ENCODE results near the gene ETV3.
A peak's percentile ranks its signal among the peaks of the same experiment; 100 is the strongest.

Gene ETV3

DNA sequence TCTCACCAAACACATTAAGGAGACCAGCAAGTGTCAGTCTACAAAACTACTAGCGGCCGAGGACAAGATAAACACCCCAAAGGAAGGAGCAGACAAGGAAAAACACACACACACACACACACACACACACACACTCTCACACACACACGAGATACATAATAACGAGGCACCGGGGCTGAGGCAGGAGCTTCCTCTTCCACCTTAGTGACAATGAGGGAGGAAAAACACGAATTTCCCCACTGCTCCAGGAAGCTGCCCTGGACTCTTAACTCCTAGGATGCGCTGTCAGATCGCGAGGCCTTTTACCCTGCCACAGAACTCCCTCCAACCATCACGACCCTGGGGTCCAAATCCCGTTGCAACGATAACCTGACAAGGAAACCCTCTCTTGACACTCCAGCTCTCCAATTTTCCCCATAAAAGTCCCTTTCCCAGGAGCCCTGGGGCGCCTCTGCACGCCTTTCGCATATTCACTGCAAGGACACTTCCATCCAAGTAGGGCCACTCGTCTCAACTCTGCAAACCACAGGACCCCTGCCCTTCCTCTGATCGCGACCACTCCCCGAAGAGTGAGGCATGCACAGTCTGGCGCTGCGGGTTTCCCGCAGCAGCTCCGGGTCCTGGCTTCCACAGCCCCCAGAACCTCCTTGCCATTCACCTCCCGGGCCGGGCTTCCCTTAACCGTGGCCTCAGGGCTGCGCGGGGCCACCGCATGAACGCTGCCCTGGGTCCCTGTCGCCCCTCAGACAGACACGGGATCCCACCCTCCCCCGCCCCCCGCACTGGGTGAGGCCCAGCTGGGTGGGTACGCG is 581 bp downstream of the ETV3 start:
- DNase-seq = no peak

DNA sequence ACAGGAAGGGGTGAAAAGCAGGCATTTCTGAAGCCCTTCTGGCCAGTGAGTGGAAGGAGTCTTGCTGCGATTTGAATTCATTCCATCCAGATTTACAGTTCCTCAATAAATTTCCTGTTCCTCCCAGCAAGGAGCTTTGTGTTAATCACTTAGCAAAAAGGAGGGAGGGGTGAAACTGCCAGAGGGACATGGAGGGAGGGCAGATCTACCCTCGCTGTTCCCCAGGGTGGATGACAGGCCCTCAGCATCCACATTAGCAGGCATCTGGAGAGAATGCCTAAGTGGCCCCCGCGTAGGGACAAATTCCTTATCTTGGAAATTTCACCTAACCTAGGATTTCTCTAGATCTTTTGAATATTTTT is 1.2 kb downstream of the ETV3 start:
- DNase-seq = peak; percentile 24

DNA sequence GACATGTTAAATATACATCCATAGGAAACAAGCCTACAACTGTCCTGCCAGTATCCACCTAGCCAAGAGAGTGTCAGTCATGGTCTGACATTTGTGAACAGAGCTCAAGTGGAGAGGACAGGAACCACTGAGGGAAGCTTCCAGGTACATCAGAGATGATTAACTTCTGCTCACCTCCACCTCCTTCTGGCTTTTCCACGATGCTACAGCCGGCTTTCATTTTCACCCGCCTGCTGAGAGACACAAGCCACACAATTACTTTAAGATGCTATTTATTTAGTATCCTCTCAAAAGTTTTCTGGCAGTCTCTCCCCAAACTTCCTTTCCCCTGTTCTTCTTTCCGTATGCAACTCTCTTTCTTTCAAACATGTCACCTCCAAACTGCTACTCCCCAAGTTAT is 2.1 kb downstream of the ETV3 start:
- peak; percentile 29 for DNase-seq

DNA sequence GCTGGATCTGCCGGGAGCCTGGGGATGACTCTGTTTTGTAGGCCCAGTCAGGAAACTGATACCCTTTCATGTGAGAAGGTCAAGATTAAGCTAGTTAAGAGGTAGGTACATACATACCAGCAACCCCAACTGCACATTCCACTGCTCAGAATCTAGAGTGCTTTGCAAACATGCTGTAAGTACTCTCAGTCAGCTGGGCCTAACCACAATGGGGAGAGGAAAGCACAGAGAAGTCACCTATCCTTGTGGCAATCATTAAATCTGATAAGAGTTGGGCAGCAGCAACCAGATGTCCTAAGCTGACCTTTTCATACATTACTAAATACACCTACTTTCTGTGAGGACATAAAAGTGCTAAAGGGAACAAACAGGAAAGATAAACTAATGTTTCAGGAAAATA is 2.5 kb downstream of the ETV3 start:
- peak; percentile 23 for DNase-seq

DNA sequence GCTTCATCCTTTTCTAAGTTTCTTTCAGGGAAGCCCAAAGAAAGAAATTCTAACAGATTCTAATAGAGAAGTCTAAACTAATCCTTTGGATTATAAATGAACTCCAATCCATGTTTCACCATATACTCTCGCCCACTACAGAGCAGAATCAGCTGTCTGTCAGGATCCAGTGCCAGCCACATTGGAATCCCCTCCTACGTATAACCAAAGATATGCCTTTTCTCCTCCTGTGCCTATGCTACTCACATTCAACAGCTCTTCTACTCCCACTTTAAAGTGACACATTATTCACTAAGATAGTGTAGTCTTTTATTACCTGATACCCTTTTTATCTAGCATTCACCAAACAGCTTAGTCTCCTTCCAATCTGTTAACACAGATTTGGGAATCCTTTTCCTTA is 3.1 kb downstream of the ETV3 start:
- DNase-seq = no peak

DNA sequence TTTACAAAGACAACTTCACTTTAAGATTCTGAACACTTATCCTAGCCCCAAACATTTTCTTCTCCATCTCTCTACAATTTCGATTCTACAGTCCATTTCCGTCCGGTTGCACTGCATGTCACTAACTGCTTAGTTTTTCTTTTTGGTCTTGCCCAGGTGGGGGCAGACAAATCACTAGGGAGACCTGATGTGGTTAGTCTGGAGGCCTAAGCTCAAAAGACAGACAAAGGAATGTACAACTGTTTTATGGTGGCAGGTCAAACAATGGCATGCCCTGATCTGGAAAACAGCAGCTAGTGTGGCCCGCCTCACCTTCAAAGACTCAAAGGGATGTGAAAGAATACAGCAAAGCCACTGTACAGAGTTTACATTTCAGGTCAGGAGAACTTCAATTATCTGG is 3.8 kb downstream of the ETV3 start:
- no peak for DNase-seq

DNA sequence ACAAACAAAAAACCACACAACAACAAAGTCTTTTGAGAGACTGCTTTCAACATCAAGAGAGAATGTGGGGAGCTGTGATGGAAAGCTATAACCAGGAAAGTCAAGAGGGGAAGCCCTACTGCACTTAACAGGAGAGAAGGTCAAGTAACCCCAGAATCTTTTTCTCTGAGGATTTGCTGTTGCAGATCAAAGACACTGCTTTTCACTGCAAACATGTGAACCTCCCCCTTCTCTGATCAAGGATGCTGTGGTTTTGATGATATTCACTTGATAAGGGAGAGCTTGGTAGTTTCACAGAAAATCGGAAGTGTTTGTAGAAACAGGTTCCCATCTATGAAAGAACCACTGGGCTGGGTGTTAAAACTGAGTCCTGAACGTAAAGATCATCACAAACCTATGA is 4.8 kb downstream of the ETV3 start:
- peak; percentile 18 for DNase-seq

DNA sequence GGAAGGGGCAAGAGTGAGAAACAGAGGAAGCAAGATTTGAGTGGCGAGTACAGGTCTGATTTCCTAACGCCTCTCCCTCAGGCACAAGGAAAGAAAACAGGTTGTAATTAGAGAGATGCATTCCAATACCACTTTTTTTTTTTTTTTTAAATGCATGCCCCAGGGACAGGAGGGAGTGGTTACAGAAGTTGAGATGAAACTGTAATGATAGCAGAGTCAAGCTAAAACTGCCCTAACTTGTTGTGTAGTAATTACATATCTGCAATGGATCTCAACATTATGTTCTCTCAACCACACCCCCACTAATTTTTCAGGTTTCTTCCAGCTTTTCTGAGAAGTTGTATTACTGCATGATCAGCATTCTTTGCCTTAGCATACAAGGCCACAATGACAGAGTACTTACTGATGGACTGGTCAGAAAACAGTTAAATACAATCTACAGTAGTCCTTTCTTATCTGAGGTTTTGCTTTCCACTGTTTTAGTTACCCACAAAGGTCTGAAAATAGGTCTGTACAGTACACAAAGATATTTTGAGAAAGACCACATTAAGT is 5.5 kb downstream of the ETV3 start:
- DNase-seq = no peak

DNA sequence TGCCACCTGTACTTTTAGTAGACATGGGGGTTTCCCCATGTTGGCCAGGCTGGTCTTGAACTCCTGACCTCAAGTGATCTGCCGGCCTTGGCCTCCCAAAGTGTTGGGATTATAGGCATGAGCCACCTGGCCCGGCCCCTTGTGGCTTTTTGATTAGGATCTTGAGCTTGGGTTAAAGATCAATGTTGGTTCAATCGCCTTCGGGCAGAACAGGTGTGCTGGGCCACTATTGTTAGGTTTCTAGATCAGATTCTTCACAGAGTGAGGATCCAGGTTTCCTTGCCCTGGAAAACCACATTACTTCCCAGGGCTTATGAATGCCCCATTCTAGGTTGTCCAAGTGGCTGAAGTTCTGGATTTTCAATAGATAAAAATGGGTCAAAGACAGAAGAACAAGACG is 6.1 kb downstream of the ETV3 start:
- no peak for DNase-seq

DNA sequence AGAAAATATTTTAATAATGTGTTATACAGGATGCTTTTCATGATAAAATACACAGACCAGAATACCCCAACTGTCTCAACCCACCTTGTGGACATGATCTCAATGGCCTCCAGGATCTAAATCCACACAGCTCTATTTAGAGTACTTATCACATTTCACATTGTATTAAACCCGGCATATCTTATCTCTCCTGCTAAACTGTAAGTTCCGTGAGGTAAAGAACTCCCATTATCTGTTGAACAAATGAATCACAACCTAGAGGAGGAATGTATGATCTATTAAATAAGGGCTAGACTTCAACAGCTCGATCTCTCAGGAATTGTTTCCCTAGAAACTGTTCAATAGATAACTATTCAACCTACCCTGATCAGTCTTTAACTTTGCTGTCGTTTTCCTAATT is 6.9 kb downstream of the ETV3 start:
- DNase-seq = no peak

DNA sequence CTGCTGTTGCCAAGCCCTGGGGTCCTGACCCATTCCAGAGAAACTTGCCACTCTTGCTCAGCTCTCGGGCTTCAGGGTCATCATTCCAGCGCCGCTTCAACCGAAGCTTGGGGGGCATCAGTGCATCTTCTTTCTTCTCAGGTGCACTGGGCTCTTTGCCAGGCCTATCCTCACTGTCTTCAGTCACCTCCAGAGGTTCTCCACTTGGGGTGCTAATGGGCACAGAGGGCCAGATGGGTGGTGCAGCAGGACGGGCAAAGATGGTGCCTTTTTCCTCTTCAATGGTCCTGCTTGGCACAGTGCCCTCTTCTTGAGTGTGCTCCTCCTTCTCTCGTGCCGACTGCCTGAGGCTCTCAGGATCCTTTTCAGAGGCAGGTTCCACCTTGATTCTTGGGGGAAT is 13.3 kb downstream of the ETV3 start:
- DNase-seq = peak; percentile 25

DNA sequence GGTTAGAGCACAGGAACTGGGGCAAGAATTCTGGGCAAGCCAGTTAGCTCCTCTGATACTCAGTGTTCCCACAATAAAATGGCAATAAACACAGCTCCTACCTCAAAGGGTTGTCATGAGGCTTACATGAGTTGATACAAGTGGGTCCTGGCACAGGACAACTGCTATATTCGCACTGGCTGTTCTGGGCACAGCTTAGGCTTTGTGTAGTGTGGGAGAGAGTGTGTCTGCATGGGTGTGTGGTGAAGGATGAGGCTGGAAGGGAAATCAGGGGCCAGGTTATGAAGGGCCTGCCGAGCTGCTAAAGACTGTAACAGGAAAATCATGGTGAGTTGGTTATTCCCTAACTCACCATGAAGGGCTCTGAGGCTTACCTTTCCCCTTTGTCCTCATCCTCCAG is 18.7 kb downstream of the ETV3 start:
- no peak for DNase-seq

DNA sequence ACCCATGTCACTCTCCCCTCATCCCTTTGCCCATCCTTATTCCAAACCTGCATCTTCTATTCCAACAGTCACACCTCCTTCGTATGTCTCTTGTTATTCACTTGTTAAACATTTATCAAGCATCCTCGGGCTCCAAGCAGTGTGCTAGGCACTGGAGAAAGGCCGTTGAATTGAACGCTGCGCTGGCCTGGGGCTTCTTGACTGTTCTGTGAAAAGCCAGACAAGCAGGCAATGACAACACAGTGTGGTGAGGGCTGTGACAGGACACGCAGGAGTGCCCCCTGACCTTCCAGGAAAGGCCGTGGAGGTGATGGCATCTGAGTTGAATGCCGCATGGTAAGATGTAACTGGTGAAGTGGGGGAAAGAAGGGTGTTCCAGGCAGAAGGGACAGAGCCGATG is 19.2 kb downstream of the ETV3 start:
- no peak for DNase-seq

DNA sequence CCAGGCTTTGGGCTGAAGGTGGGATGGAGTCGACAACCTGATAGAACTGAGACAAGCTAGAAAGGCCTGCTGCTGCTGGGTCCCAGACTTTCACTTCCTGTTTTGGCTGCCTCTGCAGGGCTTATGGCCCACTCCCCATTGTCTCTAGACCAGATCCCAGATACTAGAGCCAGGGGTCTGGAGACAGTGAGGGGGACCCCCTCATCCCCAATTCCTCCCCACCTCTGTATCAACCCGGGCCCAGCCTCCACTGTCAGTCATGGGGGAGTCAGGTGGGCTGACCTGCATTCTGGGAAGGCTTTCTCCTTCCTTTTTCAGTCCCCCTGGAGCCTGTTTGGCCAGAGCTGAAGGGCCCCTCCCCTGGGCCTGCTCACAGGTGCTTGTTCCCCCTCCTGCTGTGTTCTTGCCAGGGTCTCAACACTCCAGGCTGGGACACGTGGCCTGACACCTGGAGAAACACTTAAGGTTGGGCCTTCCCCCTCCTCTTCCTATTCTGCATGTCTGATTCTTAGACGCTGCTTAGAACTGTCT is 20.6 kb downstream of the ETV3 start:
- no peak for DNase-seq

DNA sequence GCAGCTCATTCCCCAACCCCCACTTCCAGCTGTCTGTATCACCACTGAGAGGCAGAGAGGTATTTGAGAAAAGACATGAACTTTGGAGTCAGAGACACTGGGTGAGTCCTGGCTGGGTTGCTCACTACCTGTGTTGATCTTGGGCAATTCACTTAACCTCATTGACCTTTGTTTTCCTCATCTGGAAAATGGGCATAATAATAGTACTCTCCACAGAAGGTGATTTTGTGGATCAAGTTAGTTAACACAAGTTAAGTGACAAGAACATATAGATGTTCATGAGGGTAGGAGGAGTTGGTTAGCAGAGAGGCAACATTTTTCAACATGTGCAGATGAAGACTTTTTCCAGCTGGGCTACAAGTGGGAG is 21.5 kb downstream of the ETV3 start:
- no peak for DNase-seq

DNA sequence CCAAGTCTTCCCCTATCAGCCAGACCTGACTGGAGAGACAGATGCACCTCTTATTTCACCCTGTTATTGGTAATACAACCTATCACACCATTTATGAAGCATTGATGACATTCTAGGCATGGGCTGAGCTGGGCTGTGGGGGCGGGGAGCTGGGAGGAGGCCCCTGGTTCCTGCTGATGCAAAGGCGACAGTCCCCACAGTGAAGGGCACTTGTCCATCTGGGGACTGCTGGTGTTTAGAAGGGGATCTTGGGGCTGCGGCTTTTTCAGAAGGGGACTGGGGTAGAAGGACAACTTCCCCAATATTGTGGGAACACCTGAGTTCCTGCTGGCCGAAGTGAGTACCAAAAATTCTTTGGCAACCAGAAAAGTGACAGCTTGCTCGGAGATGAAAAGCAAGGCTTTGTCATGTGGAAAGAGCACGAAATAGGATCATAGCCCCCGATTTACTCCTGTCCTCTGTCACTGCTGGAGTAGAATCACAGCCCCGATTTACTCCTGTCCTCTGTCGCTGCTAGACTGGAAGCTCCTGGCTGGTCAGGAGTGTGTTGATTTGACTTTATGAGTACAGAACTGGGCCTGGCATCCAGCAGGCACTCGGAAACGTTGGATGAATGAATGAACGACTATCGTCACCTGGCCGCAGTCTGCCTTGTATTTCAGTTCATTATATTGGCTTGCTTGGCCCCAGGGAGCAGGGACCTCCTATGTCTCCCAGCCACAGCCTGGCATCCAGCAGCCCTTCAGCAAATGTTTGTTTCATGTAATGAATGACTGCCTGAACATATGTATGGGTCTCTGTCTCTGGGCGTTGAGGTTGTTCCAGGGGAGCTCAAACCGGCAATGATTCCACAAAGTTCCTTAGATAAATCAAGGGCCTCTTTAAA is 22.1 kb downstream of the ETV3 start:
- no peak for DNase-seq

DNA sequence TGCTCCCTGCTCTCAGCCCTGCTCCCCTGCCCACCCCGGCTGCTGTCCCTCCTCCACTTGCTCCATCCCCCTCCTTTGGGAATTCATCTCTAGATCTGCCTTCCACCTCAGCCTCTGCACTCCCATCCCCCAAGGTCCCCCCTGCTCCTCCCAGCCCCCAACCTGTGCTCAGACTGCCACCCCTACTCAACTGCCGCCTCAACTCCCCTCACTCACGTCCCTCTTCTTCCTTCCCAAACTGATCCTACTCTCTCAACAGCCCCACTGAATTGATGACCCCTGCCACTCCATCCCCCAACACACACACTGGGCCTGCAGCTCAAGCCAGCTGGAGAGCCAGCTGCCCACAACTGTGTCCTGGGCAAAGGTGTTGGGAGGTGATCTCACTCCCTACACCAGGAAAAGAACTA is 22.8 kb downstream of the ETV3 start:
- no peak for DNase-seq

DNA sequence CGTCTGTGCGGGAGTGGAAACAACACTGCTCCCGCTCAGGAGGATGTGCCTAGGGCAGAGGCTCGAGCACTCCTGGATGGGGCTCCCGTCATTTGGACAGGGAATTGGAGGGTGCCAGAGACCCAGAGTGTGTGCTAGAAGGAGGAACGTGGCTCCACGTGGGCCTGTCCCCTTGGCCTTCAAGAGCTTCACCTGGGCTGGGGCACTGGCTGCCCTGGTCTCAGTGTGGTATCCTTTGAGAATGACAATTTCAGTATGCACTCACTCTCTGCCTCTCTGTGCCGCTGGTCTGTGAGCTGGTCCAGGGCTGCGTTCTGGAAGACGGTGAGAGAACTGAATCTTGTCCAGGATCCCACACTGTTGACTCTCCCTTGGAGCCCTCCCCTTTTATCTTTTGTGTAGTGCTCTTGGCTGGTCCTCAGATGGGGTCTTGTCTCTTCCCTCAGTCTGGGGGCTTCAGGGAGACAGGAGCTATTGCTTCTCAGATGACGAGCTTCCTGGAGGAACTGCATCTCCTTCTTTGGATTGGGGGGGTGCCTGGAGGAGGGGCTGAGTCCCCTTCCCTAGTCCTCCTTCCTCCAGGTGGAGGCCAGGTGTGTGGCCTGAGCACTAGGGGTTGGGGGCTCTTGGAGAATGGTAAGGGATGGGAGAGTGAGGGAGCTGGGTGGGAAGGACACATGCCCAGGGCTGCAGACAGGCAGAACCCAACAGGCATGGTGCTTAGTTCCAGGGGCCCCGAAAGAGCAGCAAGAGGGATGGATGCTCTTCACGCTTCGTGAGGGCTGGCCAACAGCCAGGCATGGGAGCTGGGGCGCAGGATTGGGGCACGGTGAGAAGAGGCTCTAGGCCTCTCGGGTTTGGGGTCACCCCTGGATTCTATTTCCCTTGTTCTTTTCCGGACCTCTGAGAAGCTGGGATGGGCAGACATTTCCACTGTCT is 23.7 kb downstream of the ETV3 start:
- DNase-seq = peak; percentile 9

DNA sequence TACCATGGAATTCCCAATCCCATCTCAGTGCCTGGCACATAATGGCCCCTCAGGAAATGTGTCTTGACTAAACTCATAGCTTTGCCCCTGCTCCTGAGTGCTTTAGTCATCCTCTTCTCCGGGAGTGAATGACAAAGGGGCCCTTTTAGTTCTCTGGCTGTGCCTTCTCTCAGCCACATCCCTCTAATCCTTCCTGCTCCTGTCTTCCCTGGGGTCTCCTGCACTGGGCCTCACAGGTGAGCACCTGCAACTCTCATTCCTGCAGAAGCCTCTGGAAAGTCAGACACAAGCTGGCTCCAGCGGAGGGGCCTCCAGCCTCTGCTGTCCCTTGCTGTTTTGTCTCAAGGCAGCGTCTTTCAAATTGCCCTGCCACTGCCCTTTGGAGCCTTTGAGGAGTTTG is 24.6 kb downstream of the ETV3 start:
- no peak for DNase-seq

DNA sequence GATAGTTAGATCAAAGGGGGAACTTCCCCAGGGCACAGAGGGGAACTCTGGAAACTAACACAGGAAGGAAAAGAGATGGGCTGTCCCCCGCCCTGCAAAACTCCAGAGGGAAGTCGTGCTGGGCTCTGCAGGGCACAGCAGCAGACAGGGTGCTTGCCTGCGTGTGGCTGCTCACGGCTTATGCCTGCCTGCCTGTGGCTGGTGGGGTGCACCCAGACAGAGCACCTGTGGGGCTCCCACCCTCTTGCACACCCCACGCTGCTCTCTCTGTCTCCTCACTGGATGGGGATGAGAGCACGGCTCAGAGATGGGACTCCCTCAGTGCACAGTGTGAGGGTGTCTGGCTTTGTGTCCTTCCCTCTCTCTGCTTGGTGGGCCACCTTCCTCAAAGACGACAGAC is 25.1 kb downstream of the ETV3 start:
- DNase-seq = no peak

DNA sequence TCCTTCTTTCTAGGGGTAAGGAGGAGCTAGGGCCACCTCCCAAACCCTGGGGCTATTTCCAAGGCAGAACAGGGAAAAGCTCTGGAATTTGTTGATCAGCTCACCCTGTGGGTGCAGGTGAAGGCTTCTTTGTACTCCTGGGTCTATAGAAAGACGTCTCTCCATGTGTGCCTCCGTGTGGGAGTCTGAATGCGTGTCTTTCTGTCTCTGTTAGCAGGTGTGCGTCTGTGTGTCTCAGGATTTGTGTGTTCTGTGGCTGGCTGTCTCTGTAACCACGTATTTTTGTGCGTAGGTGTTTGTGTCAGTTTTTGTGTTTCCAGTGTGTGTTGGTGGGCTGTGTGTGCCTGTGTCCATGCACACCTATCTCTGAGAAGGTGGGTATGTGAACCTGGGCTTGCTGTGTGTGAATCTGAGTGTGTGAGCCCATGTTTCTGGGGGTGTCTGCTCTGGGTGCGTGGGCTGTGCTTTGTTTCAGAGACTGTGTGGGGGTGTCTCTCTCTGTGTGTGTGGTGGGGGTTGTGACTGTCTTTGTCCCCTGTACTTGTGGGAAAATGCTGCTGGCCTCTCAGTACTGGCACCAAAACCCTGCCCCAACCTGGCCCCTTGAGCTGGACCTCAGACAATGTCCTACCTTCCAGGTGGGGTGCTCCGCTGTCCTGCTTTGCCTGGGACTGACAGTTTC is 25.9 kb downstream of the ETV3 start:
- no peak for DNase-seq
